OCI-LY1 (cell line): ENCODE results near the gene TLCD1.

Experiments
- H2AFZ ChIP-seq: fragments of 200-600 bp; sonication (generic), shearing (Covaris generic); 2 replicates; pipeline ENCODE4 v1.6.0; 2014; ENCODE audit warnings: antibody characterized with exemption, mild to moderate bottlenecking, low read length
- H3F3A ChIP-seq: fragments of 200-600 bp; sonication (generic), shearing (Covaris generic); 2 replicates; pipeline ENCODE4 v1.6.0; 2014; ENCODE audit warnings: mild to moderate bottlenecking, antibody characterized with exemption, low read length, moderate library complexity; ENCODE audit not compliant: insufficient read depth
- H3K27ac ChIP-seq: fragments of 200-600 bp; sonication (generic); 2 replicates; pipeline ENCODE4 v1.5.1; 2014; ENCODE audit warnings: low read length, mixed run types, mild to moderate bottlenecking, low read depth; ENCODE audit not compliant: poor library complexity, severe bottlenecking
- H3K27me3 ChIP-seq: fragments of 200-600 bp; sonication (generic); 2 replicates; pipeline ENCODE4 v1.6.0; 2014; ENCODE audit warnings: antibody characterized with exemption, mild to moderate bottlenecking, low read length, moderate library complexity; ENCODE audit not compliant: insufficient read depth
- H3K36me3 ChIP-seq: fragments of 200-600 bp; sonication (generic); 2 replicates; pipeline ENCODE4 v1.6.1; 2014; ENCODE audit warnings: mild to moderate bottlenecking, antibody characterized with exemption, low read length, moderate library complexity, mixed read lengths; ENCODE audit not compliant: insufficient read depth
- H3K4me1 ChIP-seq: fragments of 200-600 bp; sonication (generic); 2 replicates; pipeline ENCODE4 v1.5.1; 2014; ENCODE audit warnings: mild to moderate bottlenecking, low read length, moderate library complexity; ENCODE audit not compliant: insufficient read depth, severe bottlenecking
- H3K4me2 ChIP-seq: fragments of 200-600 bp; sonication (generic), shearing (Covaris generic); 2 replicates; pipeline ENCODE4 v1.6.1; 2014; ENCODE audit warnings: low read length
- H3K4me3 ChIP-seq: fragments of 200-600 bp; sonication (generic); 2 replicates; pipeline ENCODE4 v1.5.1; 2014; ENCODE audit warnings: low read length, low read depth, mild to moderate bottlenecking, mixed read lengths; ENCODE audit not compliant: poor library complexity, severe bottlenecking
- H3K79me2 ChIP-seq: fragments of 200-600 bp; shearing (Covaris generic); 2 replicates; pipeline ENCODE4 v1.6.1; 2016; ENCODE audit warnings: mixed run types, low read length, mixed read lengths; ENCODE audit not compliant: insufficient read depth
- H3K9ac ChIP-seq: fragments of 200-600 bp; sonication (generic), shearing (Covaris generic); 2 replicates; pipeline ENCODE4 v1.6.1; 2014; ENCODE audit warnings: mild to moderate bottlenecking, low read length, mixed read lengths
- H3K9me2 ChIP-seq: fragments of 200-600 bp; sonication (generic), shearing (Covaris generic); 2 replicates; pipeline ENCODE4 v1.6.1; 2014; ENCODE audit warnings: low read depth, mild to moderate bottlenecking, low read length, mixed read lengths
- H3K9me3 ChIP-seq: fragments of 200-600 bp; shearing (Covaris generic); 2 replicates; pipeline ENCODE4 v1.6.1; 2014; ENCODE audit warnings: low read length, mixed read lengths
- H4K20me1 ChIP-seq: fragments of 200-600 bp; sonication (generic), shearing (Covaris generic); 2 replicates; pipeline ENCODE4 v1.6.0; 2016; ENCODE audit warnings: mild to moderate bottlenecking, low read length; ENCODE audit not compliant: insufficient read depth
- CTCF ChIP-seq: fragments of 200-600 bp; sonication (generic), shearing (Covaris generic); IDR thresholded peaks from 2 replicates; pipeline ENCODE4 v1.5.1; 2017; ENCODE audit warnings: mild to moderate bottlenecking, antibody characterized with exemption, low read length, moderate library complexity, mixed read lengths
- EZH2 ChIP-seq: fragments of 200-600 bp; sonication (generic), shearing (Covaris generic); IDR thresholded peaks from 2 replicates; pipeline ENCODE4 v1.8.0; 2017; ENCODE audit warnings: borderline replicate concordance, mixed run types, mild to moderate bottlenecking, antibody characterized with exemption, low read length, moderate library complexity, mixed read lengths

The TLCD1 gene

GRCh38 chr17:28684963-28685362 lies 41.1 kb downstream of the TLCD1 start:
- Histone ChIP-seq H3K9me2 (no peaks in the 10 kb centered on the region), H4K20me1 (no peaks in the 10 kb centered on the region), H3K4me1 (no peaks in the 10 kb centered on the region), H3K4me2 (no peak overlapping the region), H3K9ac (no peak overlapping the region), H3K9me3 (no peaks in the 10 kb centered on the region), H3K27me3 (no peaks in the 10 kb centered on the region), H3K79me2 (no peaks in the 10 kb centered on the region), H3K4me3 (no peak overlapping the region), H2AFZ (no peak overlapping the region), H3K36me3 (peaks cover 94% of the 10 kb centered on the region), H3K27ac (no peak overlapping the region), H3F3A (no peaks in the 10 kb centered on the region)
- TF ChIP-seq EZH2 (no peak), CTCF (no peak)

- no peak overlapping the region for H3K4me3 ChIP-seq
- H3K9me3 ChIP-seq = no peaks in the 10 kb centered on the region
- TF ChIP-seq CTCF = no peak
- no peak for TF ChIP-seq EZH2
- H3K27me3 ChIP-seq = no peaks in the 10 kb centered on the region
- H3K36me3 ChIP-seq = peaks cover 94% of the 10 kb centered on the region
- no peak overlapping the region for H3K4me2 ChIP-seq
- H3K4me1 ChIP-seq = no peaks in the 10 kb centered on the region
- no peak overlapping the region for H2AFZ ChIP-seq
- H3F3A ChIP-seq = no peaks in the 10 kb centered on the region
- H3K9me2 ChIP-seq = no peaks in the 10 kb centered on the region
- no peaks in the 10 kb centered on the region for H3K79me2 ChIP-seq
- H3K27ac ChIP-seq = no peak overlapping the region
- no peaks in the 10 kb centered on the region for H4K20me1 ChIP-seq
- no peak overlapping the region for H3K9ac ChIP-seq
Measured at GRCh38 chr17:28682655-28683054, 43.4 kb downstream of the TLCD1 start.

- Histone ChIP-seq H3F3A (no peaks in the 10 kb centered on the region), H3K27me3 (no peaks in the 10 kb centered on the region), H3K9ac (no peak overlapping the region), H3K4me1 (no peaks in the 10 kb centered on the region), H3K9me3 (no peaks in the 10 kb centered on the region), H2AFZ (no peak overlapping the region), H3K36me3 (peaks cover 96% of the 10 kb centered on the region), H3K9me2 (no peaks in the 10 kb centered on the region), H3K4me2 (no peak overlapping the region), H3K4me3 (no peak overlapping the region), H4K20me1 (no peaks in the 10 kb centered on the region), H3K27ac (no peak overlapping the region), H3K79me2 (no peaks in the 10 kb centered on the region)
- TF ChIP-seq CTCF (peak; percentile 60), EZH2 (no peak)
Measured at GRCh38 chr17:28675980-28676379, 50.1 kb downstream of the TLCD1 start.
